Adipose tissue (tissue), 3 donors: ENCODE data around the gene PCDHA1. TPM values are rescaled to one million over a fixed set of nuclear protein-coding genes. Genes with fewer than 3 reads are reported as not detected.

ENCODE experiments used
- H3K27ac ChIP-seq: one replicate; pipeline ENCODE4 v1.5.1; 2013; ENCODE audit warnings: low read depth, low read length
- WGBS, 3 donors: extraction: QIAGEN DNeasy Blood & Tissue Kit; methylation state at CpG; one replicate each; pipeline ENCODE4 v1.1.7; 2013; 5-methylcytosine and 5-hydroxymethylcytosine counted together
- polyA plus RNA-seq, 3 donors: library from polyadenylated mRNA; stranded (reverse); fragments of 200-250 nt; gene quantifications; one replicate each; pipeline ENCODE4 v1.2.3, GENCODE V29; 2013
- donor health status: healthy with polysubstance abuse.
- donor health status: Bipolar disorder and iron deficiency.
- donor health status: healthy.

Gene PCDHA1
- polyA plus RNA-seq, 3 donors = 0.03 to 0.11 TPM; not detected in 1

DNA sequence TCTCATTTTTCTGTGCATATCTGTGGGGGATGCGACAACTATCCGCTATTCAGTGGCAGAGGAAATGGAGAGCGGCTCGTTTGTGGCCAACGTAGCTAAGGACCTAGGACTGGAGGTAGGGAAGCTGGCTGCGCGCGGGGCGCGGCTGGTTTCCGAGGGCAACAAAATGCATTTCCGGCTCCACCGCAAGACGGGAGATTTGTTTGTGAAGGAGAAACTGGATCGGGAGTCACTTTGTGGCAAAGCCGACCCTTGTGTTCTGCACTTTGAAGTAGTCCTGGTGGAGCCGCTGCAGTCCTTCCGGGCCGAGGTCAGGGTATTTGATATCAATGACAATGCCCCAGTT lies 265.6 kb downstream of the PCDHA1 start:
- no peak overlapping the region for H3K27ac ChIP-seq
- 3 to 11% (median 6%) methylated on average over 19 of the region's 19 CpGs for whole genome bisulfite sequencing, 3 donors

Other genes starting within 250 kb of the PCDHA1 start
- gene EIF4EBP3, start 238.5 kb upstream of the PCDHA1 start, polyA plus RNA-seq = 10 to 100 TPM; 32.4 to 75.8 (median 40.6) TPM
- gene SRA1, start 228.7 kb upstream of the PCDHA1 start, polyA plus RNA-seq = 10 to 100 TPM in 2 of 3 donors, 1 to 10 TPM in 1; 9.6 to 33.1 (median 30.2) TPM
- 10 to 100 TPM; 18.5 to 24.3 (median 22.2) TPM for gene APBB3, start 221.5 kb upstream of the PCDHA1 start, polyA plus RNA-seq
- gene SLC35A4, start 221.3 kb upstream of the PCDHA1 start, polyA plus RNA-seq = 10 to 100 TPM; 31.2 to 65.9 (median 43.5) TPM
- 100 to 1,000 TPM in 1 of 3 donors, 10 to 100 TPM in 2; 14.1 to 162 (median 73.4) TPM for gene CD14, start 153.0 kb upstream of the PCDHA1 start, polyA plus RNA-seq
- 10 to 100 TPM; 12.6 to 18.7 (median 17.5) TPM for gene TMCO6, start 146.7 kb upstream of the PCDHA1 start, polyA plus RNA-seq
- 100 to 1,000 TPM in 2 of 3 donors, 10 to 100 TPM in 1; 89.9 to 200 (median 187) TPM for gene NDUFA2, start 138.5 kb upstream of the PCDHA1 start, polyA plus RNA-seq
- gene IK, start 138.3 kb upstream of the PCDHA1 start, polyA plus RNA-seq = 10 to 100 TPM; 39.8 to 70.2 (median 65.8) TPM
- 10 to 100 TPM; 12.1 to 16.9 (median 15.7) TPM for gene WDR55, start 121.2 kb upstream of the PCDHA1 start, polyA plus RNA-seq
- 1 to 10 TPM in 1 of 3 donors, under 1 TPM in 2; 0.68 to 1.4 (median 0.79) TPM for gene DND1, start 112.6 kb upstream of the PCDHA1 start, polyA plus RNA-seq
- 10 to 100 TPM; 34.8 to 46.7 (median 44.6) TPM for gene HARS1, start 94.8 kb upstream of the PCDHA1 start, polyA plus RNA-seq
- gene HARS2, start 94.7 kb upstream of the PCDHA1 start, polyA plus RNA-seq = 10 to 100 TPM; 12.0 to 14.5 (median 12.1) TPM
- 10 to 100 TPM; 26.8 to 91.7 (median 67.9) TPM for gene ZMAT2, start 85.7 kb upstream of the PCDHA1 start, polyA plus RNA-seq
- under 1 TPM in 2 of 3 donors, not detected in 1; 0.03 to 0.09 TPM for gene PCDHA2, start 8.7 kb downstream of the PCDHA1 start, polyA plus RNA-seq
- under 1 TPM; 0.11 to 0.52 (median 0.12) TPM for gene PCDHA3, start 14.9 kb downstream of the PCDHA1 start, polyA plus RNA-seq
- gene PCDHA4, start 20.9 kb downstream of the PCDHA1 start, polyA plus RNA-seq = 1 to 10 TPM in 1 of 3 donors, under 1 TPM in 2; under 0.01 to 1.7 (median 0.04) TPM
- under 1 TPM; 0.06 to 0.13 (median 0.11) TPM for gene PCDHA5, start 35.5 kb downstream of the PCDHA1 start, polyA plus RNA-seq
- under 1 TPM in 2 of 3 donors, not detected in 1; 0.10 to 0.49 TPM for gene PCDHA6, start 41.8 kb downstream of the PCDHA1 start, polyA plus RNA-seq
- gene PCDHA7, start 48.1 kb downstream of the PCDHA1 start, polyA plus RNA-seq = under 1 TPM; 0.10 to 0.22 (median 0.14) TPM
- gene PCDHA8, start 55.0 kb downstream of the PCDHA1 start, polyA plus RNA-seq = under 1 TPM in 2 of 3 donors, not detected in 1; 0.01 to 0.07 TPM
- gene PCDHA9, start 62.2 kb downstream of the PCDHA1 start, polyA plus RNA-seq = under 1 TPM in 1 of 3 donors, not detected in 2; 0.02 TPM
- under 1 TPM in 2 of 3 donors, not detected in 1; 0.11 to 0.17 TPM for gene PCDHA10, start 69.8 kb downstream of the PCDHA1 start, polyA plus RNA-seq
- gene PCDHA11, start 82.8 kb downstream of the PCDHA1 start, polyA plus RNA-seq = under 1 TPM in 2 of 3 donors, not detected in 1; 0.03 to 0.15 TPM
- gene PCDHA12, start 89.2 kb downstream of the PCDHA1 start, polyA plus RNA-seq = under 1 TPM in 2 of 3 donors, not detected in 1; 0.03 to 0.21 TPM
- gene PCDHA13, start 96.0 kb downstream of the PCDHA1 start, polyA plus RNA-seq = under 1 TPM; 0.11 to 0.25 (median 0.16) TPM
- gene PCDHAC1, start 140.2 kb downstream of the PCDHA1 start, polyA plus RNA-seq = under 1 TPM in 2 of 3 donors, not detected in 1; 0.03 to 0.28 TPM
- under 1 TPM; 0.11 to 0.28 (median 0.25) TPM for gene PCDHAC2, start 180.3 kb downstream of the PCDHA1 start, polyA plus RNA-seq